Stimulated activated CD4-positive, alpha-beta T cell treated with anti-CD3 and anti-CD28 coated beads, Interleukin-2, amount 100 ng/mL, for 4 hours (primary cell): ENCODE data around the gene NKD1.
"Not testable (repeated sequence)": the region's sequence is repeated elsewhere in the genome, so short reads cannot be mapped to it uniquely, and the experiment has no call there.

Experiments
- DNase-seq: peaks from one replicate; pipeline ENCODE4 v3.0.0-alpha.2; 2020; ENCODE audit warnings: low read depth

Gene NKD1

GRCh38 chr16:50519602-50520001 lies 28.6 kb upstream of the NKD1 start:
- DNase-seq: no peak

GRCh38 chr16:50520451-50521245 lies 27.5 kb upstream of the NKD1 start:
- no peak for DNase-seq

- DNase-seq: no peak
Measured at GRCh38 chr16:50521246-50521900, 26.8 kb upstream of the NKD1 start.

GRCh38 chr16:50522324-50522723 lies 25.9 kb upstream of the NKD1 start:
- no peak for DNase-seq

- DNase-seq: no peak
Measured at GRCh38 chr16:50523710-50524109, 24.5 kb upstream of the NKD1 start.

- no peak for DNase-seq
Measured at GRCh38 chr16:50525262-50525661, 22.9 kb upstream of the NKD1 start.

GRCh38 chr16:50525716-50526115 lies 22.5 kb upstream of the NKD1 start:
- DNase-seq: no peak

GRCh38 chr16:50526249-50526648 lies 21.9 kb upstream of the NKD1 start:
- DNase-seq: no peak

GRCh38 chr16:50526796-50527195 lies 21.4 kb upstream of the NKD1 start:
- DNase-seq: no peak

- no peak for DNase-seq
Measured at GRCh38 chr16:50528820-50529219, 19.4 kb upstream of the NKD1 start.

- DNase-seq: no peak
Measured at GRCh38 chr16:50529334-50529733, 18.9 kb upstream of the NKD1 start.

- no peak for DNase-seq
Measured at GRCh38 chr16:50530277-50531236, 17.6 kb upstream of the NKD1 start.

- no peak for DNase-seq
Measured at GRCh38 chr16:50531359-50531758, 16.8 kb upstream of the NKD1 start.

- no peak for DNase-seq
Measured at GRCh38 chr16:50531901-50532300, 16.3 kb upstream of the NKD1 start.

- DNase-seq: no peak
Measured at GRCh38 chr16:50532576-50532975, 15.6 kb upstream of the NKD1 start.

- DNase-seq: no peak
Measured at GRCh38 chr16:50533317-50533716, 14.9 kb upstream of the NKD1 start.

- DNase-seq: no peak
Measured at GRCh38 chr16:50534091-50534490, 14.1 kb upstream of the NKD1 start.

GRCh38 chr16:50534556-50534955 lies 13.6 kb upstream of the NKD1 start:
- no peak for DNase-seq

GRCh38 chr16:50534958-50535357 lies 13.2 kb upstream of the NKD1 start:
- no peak for DNase-seq

- DNase-seq: no peak
Measured at GRCh38 chr16:50535506-50536257, 12.5 kb upstream of the NKD1 start.

- DNase-seq: not testable (repeated sequence)
Measured at GRCh38 chr16:50536258-50536645, 11.9 kb upstream of the NKD1 start.
